HL-60/S4 (cell line): ENCODE results near the gene SLC7A9.
"Not testable (repeated sequence)": the region's sequence is repeated elsewhere in the genome, so short reads cannot be mapped to it uniquely, and the experiment has no call there.

Source experiments
- in situ Hi-C: fragments of 300-500 bp; cut with MboI; formaldehyde crosslinking; loops from 2 replicates; pipeline ENCODE4 v1.14.3; 2022; ENCODE audit warnings: low sequenced_read_pairs

SLC7A9 gene

GRCh38 chr19:32809254-32809653 lies 60.3 kb downstream of the SLC7A9 start:
- in situ Hi-C loops: no loop called here

- in situ Hi-C loops: no loop called here
These were observed 61.3 kb downstream of the SLC7A9 start for GRCh38 chr19:32808236-32808635.

- in situ Hi-C loops: no loop called here
These were observed 66.7 kb downstream of the SLC7A9 start for GRCh38 chr19:32802840-32803239.

- in situ Hi-C loops: no loop called here
These were observed 68.8 kb downstream of the SLC7A9 start for GRCh38 chr19:32800754-32801153.

GRCh38 chr19:32800191-32800590 lies 69.4 kb downstream of the SLC7A9 start:
- in situ Hi-C loops: no loop called here

GRCh38 chr19:32798201-32798600 lies 71.4 kb downstream of the SLC7A9 start:
- in situ Hi-C loops: no loop called here

- in situ Hi-C loops: no loop called here
These were observed 80.1 kb downstream of the SLC7A9 start for GRCh38 chr19:32789429-32789828.

- in situ Hi-C loops: not testable (repeated sequence)
These were observed 81.7 kb downstream of the SLC7A9 start for GRCh38 chr19:32787895-32788294.

- in situ Hi-C loops: not testable (repeated sequence)
These were observed 82.3 kb downstream of the SLC7A9 start for GRCh38 chr19:32787161-32787813.

GRCh38 chr19:32782089-32782488 lies 87.5 kb downstream of the SLC7A9 start:
- in situ Hi-C loops: not testable (repeated sequence)

GRCh38 chr19:32781280-32781679 lies 88.3 kb downstream of the SLC7A9 start:
- in situ Hi-C loops: no loop called here
